Osteocyte (in vitro differentiated cells): ENCODE measurements around the gene FCHSD2. TPM values are rescaled to one million over a fixed set of nuclear protein-coding genes. Genes with fewer than 3 reads are reported as not detected.

Source experiments
- DNase-seq: peaks from one replicate; pipeline ENCODE4 v3.0.0; 2021; ENCODE audit warnings: mixed read lengths; ENCODE audit not compliant: unreplicated experiment; ENCODE audit errors: extremely low spot score
- H3K27ac Mint-ChIP-seq: one replicate; pipeline ENCODE4 v1.8.0; 2021; ENCODE audit warnings: mild to moderate bottlenecking, mixed read lengths; ENCODE audit not compliant: unreplicated experiment
- H3K27me3 Mint-ChIP-seq: one replicate; pipeline ENCODE4 v1.8.0; 2021; ENCODE audit warnings: mixed read lengths; ENCODE audit not compliant: unreplicated experiment
- H3K36me3 Mint-ChIP-seq: one replicate; pipeline ENCODE4 v1.8.0; 2021; ENCODE audit warnings: mixed read lengths; ENCODE audit not compliant: unreplicated experiment
- H3K4me1 Mint-ChIP-seq: one replicate; pipeline ENCODE4 v1.8.0; 2021; ENCODE audit warnings: mixed read lengths; ENCODE audit not compliant: unreplicated experiment
- H3K4me3 Mint-ChIP-seq: one replicate; pipeline ENCODE4 v1.8.0; 2021; ENCODE audit warnings: mild to moderate bottlenecking, moderate library complexity, mixed read lengths; ENCODE audit not compliant: unreplicated experiment
- H3K9me3 Mint-ChIP-seq: one replicate; pipeline ENCODE4 v1.8.0; 2021; ENCODE audit warnings: mixed read lengths; ENCODE audit not compliant: unreplicated experiment
- total RNA-seq: library from RNA; stranded (reverse); gene quantifications from 2 replicates; pipeline ENCODE4 v1.2.1, GENCODE V29; 2021
- TF ChIP-seq, protein P1 (sequence below): fragments of 200-600 bp; sonication (generic); IDR thresholded peaks from 2 replicates; pipeline ENCODE4 v1.5.0; 2021; ENCODE audit warnings: antibody characterized with exemption, mild to moderate bottlenecking, moderate library complexity

FCHSD2 gene
- total RNA-seq, 1 donor from 2014 or later, result 39.4 TPM

DNA sequence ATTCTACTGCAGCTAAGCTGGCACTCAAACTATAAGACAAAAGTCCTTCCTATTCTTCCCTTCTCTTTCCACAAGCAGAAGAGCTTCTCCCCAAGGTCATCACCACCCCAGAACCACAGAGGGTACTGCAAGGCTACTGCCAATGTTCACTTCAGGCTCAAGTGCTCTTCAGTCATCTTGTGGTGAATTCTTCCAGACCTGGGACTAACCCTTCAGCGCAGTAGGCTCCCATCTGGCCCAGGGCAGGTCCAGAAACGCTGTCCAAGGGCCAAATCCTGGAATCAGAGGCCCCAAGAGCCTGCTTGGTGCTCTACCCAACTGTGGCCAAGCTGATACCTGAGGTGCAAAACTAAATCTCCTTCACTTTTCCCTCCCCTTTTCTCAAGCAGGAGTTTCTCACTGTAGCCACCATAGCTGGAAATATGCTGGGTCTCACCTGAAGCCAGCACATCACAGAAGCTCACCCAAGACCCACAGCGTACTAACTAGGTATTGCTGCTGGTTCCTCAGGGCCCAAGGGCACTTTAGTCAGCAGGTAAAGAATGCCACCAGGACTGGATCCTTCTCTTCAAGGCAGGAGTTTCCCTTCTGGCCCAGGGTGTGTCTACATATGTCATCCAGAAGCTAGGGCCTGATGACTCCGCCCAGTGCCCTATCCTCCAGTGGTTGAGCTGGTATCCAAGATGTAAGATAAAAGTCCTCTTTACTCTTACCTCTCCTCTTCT is 27.8 kb downstream of the FCHSD2 start:
- H3K36me3 Mint-ChIP-seq, result peaks cover 21% of the 10 kb centered on the region
- H3K27ac Mint-ChIP-seq, result no peak overlapping the region
- H3K27me3 Mint-ChIP-seq, result no peaks in the 10 kb centered on the region

DNA sequence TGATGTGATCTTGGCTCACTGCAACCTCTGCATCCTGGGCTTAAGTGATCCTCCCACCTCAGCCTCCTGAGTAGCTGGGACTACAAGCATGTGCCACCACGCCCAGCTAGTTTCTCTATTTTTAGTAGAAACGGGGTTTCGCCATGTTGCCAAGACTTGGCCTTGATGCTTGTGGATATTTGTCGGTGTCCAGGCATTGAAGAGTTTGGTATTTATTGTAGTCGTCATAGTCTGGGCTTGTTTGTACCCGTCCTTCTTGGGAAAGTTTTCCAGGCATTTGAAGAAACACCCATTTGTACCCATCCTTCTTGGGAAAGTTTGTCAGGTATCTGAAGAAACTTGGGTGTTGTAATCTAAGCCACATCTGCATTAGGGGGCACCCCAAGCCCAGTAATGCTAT is 28.7 kb downstream of the FCHSD2 start:
- H3K4me3 Mint-ChIP-seq, result no peak overlapping the region

More for the DNA sequence above, 27.8 kb downstream of the FCHSD2 start:
- no peaks in the 10 kb centered on the region for H3K4me1 Mint-ChIP-seq
- TF ChIP-seq, protein P1, sequence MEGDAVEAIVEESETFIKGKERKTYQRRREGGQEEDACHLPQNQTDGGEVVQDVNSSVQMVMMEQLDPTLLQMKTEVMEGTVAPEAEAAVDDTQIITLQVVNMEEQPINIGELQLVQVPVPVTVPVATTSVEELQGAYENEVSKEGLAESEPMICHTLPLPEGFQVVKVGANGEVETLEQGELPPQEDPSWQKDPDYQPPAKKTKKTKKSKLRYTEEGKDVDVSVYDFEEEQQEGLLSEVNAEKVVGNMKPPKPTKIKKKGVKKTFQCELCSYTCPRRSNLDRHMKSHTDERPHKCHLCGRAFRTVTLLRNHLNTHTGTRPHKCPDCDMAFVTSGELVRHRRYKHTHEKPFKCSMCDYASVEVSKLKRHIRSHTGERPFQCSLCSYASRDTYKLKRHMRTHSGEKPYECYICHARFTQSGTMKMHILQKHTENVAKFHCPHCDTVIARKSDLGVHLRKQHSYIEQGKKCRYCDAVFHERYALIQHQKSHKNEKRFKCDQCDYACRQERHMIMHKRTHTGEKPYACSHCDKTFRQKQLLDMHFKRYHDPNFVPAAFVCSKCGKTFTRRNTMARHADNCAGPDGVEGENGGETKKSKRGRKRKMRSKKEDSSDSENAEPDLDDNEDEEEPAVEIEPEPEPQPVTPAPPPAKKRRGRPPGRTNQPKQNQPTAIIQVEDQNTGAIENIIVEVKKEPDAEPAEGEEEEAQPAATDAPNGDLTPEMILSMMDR, result no peak
- peaks cover 23% of the 10 kb centered on the region for H3K9me3 Mint-ChIP-seq
- H3K4me3 Mint-ChIP-seq, result no peak overlapping the region
- DNase-seq, result no peak

DNA sequence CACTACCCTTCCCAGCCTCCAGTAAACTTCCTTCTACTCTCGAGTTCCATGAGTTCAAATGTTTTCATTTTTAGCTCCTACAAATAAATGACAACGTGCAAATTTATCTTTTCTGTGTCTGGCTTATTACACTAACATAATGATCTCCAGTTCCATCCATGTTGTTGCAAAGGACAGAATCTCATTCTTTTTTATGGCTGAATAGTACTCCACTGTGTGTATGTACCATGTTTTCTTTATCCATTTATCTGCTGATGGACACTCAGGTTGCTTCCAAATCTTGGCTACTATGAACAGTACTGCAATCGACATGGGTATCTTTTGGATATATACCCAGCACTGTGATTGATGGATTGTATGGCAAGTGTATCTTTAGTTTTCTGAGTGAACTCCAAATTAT is 34.5 kb downstream of the FCHSD2 start:
- Mint-ChIP-seq H3K27me3 (no peaks in the 10 kb centered on the region), H3K36me3 (peaks cover 13% of the 10 kb centered on the region), H3K27ac (no peak overlapping the region), H3K9me3 (peaks cover 23% of the 10 kb centered on the region), H3K4me1 (no peaks in the 10 kb centered on the region), H3K4me3 (no peak overlapping the region)
- no peak for DNase-seq
- TF ChIP-seq, protein P1, result no peak

More for the DNA sequence above, 28.7 kb downstream of the FCHSD2 start:
- Mint-ChIP-seq H3K9me3 (peaks cover 27% of the 10 kb centered on the region), H3K27me3 (no peaks in the 10 kb centered on the region), H3K36me3 (peaks cover 21% of the 10 kb centered on the region), H3K27ac (no peak overlapping the region), H3K4me1 (no peaks in the 10 kb centered on the region)
- DNase-seq, result no peak
- TF ChIP-seq, protein P1, result no peak

DNA sequence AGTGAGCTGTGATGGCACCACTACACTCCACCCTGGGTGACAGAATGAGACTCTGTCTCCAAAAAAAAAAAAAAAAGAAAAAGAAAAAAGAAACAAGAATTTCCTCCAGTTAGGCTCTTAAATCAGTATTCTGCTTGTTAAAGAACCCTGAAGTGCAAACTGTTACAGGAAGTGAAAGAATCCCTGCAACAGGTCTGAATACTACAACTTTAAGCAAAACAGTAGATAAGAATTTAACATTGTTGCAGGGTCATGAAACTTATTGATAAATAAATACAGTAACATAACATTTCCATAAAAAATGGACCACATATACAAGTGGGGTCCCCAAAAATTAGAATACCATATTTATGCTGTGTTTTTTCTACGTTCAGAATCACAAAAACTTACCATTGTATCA is 35.8 kb downstream of the FCHSD2 start:
- H3K27me3 Mint-ChIP-seq, result no peaks in the 10 kb centered on the region
- H3K36me3 Mint-ChIP-seq, result peaks cover 10% of the 10 kb centered on the region
- DNase-seq, result no peak
- TF ChIP-seq, protein P1, result no peak
- no peaks in the 10 kb centered on the region for H3K4me1 Mint-ChIP-seq
- H3K27ac Mint-ChIP-seq, result no peak overlapping the region
- peaks cover 20% of the 10 kb centered on the region for H3K9me3 Mint-ChIP-seq
- H3K4me3 Mint-ChIP-seq, result no peak overlapping the region

DNA sequence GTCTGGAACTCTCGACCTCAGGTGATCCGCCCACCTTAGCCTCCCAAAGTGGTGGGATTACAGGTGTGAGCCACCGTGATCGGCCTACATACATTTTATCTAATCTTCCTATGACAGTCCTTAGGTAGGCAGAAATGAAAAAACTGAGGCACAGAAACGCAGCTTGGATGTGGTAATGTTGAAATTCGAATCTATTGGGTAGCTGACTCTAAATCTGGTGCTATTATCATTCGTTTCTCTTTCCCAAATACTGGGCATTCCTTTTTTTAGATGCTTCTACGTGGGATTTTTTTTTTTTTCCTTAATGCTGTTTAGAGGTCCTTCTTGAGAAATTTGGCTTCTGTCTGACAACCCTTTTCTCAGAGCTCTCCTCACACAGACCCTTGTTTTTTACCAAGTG is 41.5 kb downstream of the FCHSD2 start:
- H3K4me3 Mint-ChIP-seq, result no peak overlapping the region
- TF ChIP-seq, protein P1, result no peak
- DNase-seq, result no peak
- H3K36me3 Mint-ChIP-seq, result peaks cover 6% of the 10 kb centered on the region
- H3K4me1 Mint-ChIP-seq, result peaks cover 11% of the 10 kb centered on the region
- H3K27me3 Mint-ChIP-seq, result no peaks in the 10 kb centered on the region
- no peak overlapping the region for H3K27ac Mint-ChIP-seq
- H3K9me3 Mint-ChIP-seq, result no peaks in the 10 kb centered on the region
